IMR-90 (cell line): ENCODE measurements around the gene FBLN1. TPM values are rescaled to one million over a fixed set of nuclear protein-coding genes. Genes with fewer than 3 reads are reported as not detected.

Experiments used
- ATAC-seq: fragments of 200-7000 bp; cut with Tn5 transposase; 2 replicates; pipeline ENCODE4 v1.9.1; 2020; ENCODE audit warnings: low read depth, mild to moderate bottlenecking, moderate library complexity
- BruUV-seq: library from RNA; stranded (reverse); fragments of 400-500 nt; replicated peaks from 2 replicates; lab custom pipeline; 2021; lab: Mats Ljungman, UMichigan
- CTCF ChIA-PET: fragments of 300-600 bp; formaldehyde crosslinking; extraction: SDS; loops from one replicate; lab custom pipeline; 2021; ENCODE audit warnings: antibody characterized with exemption; lab: Yijun Ruan, JAX
- POLR2A ChIA-PET: fragments of 300-600 bp; sonication (Branson Sonifier 250); formaldehyde crosslinking; loops from one replicate; lab custom pipeline; 2022; ENCODE audit warnings: antibody characterized with exemption; ENCODE audit not compliant: unreplicated experiment; lab: Charles Lee
- DNase-seq: peaks from one replicate; pipeline ENCODE4 v3.0.0; 2013
- H2AFZ ChIP-seq: replicated peaks from 2 replicates; pipeline ENCODE3; 2013; ENCODE audit warnings: low read length, mild to moderate bottlenecking; ENCODE audit not compliant: poor library complexity
- H2AK5ac ChIP-seq: 2 replicates; pipeline ENCODE4 v1.6.1; 2013; ENCODE audit warnings: low read depth, low read length, inconsistent platforms
- H2AK9ac ChIP-seq: replicated peaks from 2 replicates; pipeline ENCODE3; 2013; ENCODE audit warnings: mild to moderate bottlenecking, low read depth, low read length, moderate library complexity; ENCODE audit not compliant: poor library complexity
- H2BK120ac ChIP-seq: 2 replicates; pipeline ENCODE4 v1.6.1; 2013; ENCODE audit warnings: low read depth, low read length, inconsistent platforms
- H2BK15ac ChIP-seq: 3 replicates; pipeline ENCODE4 v1.6.1; 2013; ENCODE audit warnings: low read depth, low read length, inconsistent platforms
- H2BK20ac ChIP-seq: 2 replicates; pipeline ENCODE4 v1.6.1; 2013; ENCODE audit warnings: low read depth, mild to moderate bottlenecking, inconsistent platforms, low read length, moderate library complexity
- H2BK5ac ChIP-seq: 2 replicates; pipeline ENCODE4 v1.6.1; 2013; ENCODE audit warnings: mild to moderate bottlenecking, low read depth, low read length, inconsistent platforms; ENCODE audit not compliant: poor library complexity, severe bottlenecking
- H3K14ac ChIP-seq: replicated peaks from 2 replicates; pipeline ENCODE4 v1.6.1; 2013; ENCODE audit warnings: low read depth, low read length, inconsistent platforms
- H3K18ac ChIP-seq: 2 replicates; pipeline ENCODE4 v1.6.1; 2013; ENCODE audit warnings: low read depth, low read length, control low read depth
- H3K23ac ChIP-seq: 2 replicates; pipeline ENCODE4 v1.6.1; 2013; ENCODE audit warnings: low read depth, low read length, inconsistent platforms
- H3K27ac ChIP-seq: 2 replicates; pipeline ENCODE4 v1.5.1; 2013; ENCODE audit warnings: mild to moderate bottlenecking, control low read depth, low read length; ENCODE audit not compliant: insufficient read depth
- H3K27me3 ChIP-seq: 2 replicates; pipeline ENCODE4 v1.6.1; 2013; ENCODE audit warnings: low read length; ENCODE audit not compliant: control insufficient read depth, insufficient read depth
- H3K36me3 ChIP-seq: 2 replicates; pipeline ENCODE4 v1.6.1; 2013; ENCODE audit warnings: low read length, mixed read lengths; ENCODE audit not compliant: control insufficient read depth, insufficient read depth
- H3K4ac ChIP-seq: 2 replicates; pipeline ENCODE4 v1.6.1; 2013; ENCODE audit warnings: low read depth, low read length, inconsistent platforms
- H3K4me1 ChIP-seq: 2 replicates; pipeline ENCODE4 v1.6.1; 2013; ENCODE audit warnings: low read length, mixed read lengths; ENCODE audit not compliant: control insufficient read depth, insufficient read depth
- H3K4me2 ChIP-seq: 2 replicates; pipeline ENCODE4 v1.6.1; 2013; ENCODE audit warnings: low read depth, mild to moderate bottlenecking, control low read depth, low read length, moderate library complexity
- H3K4me3 ChIP-seq: 2 replicates; pipeline ENCODE4 v1.5.1; 2013; ENCODE audit warnings: low read depth, mild to moderate bottlenecking, control low read depth, low read length, moderate library complexity; ENCODE audit not compliant: insufficient read depth
- H3K56ac ChIP-seq: 2 replicates; pipeline ENCODE4 v1.6.1; 2013; ENCODE audit warnings: low read length, inconsistent platforms; ENCODE audit not compliant: insufficient read depth; ENCODE audit errors: extremely low read depth
- H3K79me1 ChIP-seq, 2 experiments: 2 replicates each; pipeline ENCODE4 v1.6.1; 2013; ENCODE audit warnings: low read length in 2 of 2, inconsistent platforms in 1 of 2, low read depth in 1 of 2
- H3K9ac ChIP-seq: 2 replicates; pipeline ENCODE4 v1.6.1; 2013; ENCODE audit warnings: low read depth, low read length, control low read depth
- H3K9me1 ChIP-seq: 2 replicates; pipeline ENCODE4 v1.6.1; 2013; ENCODE audit warnings: low read length, inconsistent platforms; ENCODE audit not compliant: insufficient read depth
- H3K9me3 ChIP-seq: 2 replicates; pipeline ENCODE4 v1.6.1; 2013; ENCODE audit warnings: low read length; ENCODE audit not compliant: control insufficient read depth, insufficient read depth
- H4K20me1 ChIP-seq: 2 replicates; pipeline ENCODE4 v1.6.1; 2013; ENCODE audit warnings: low read length, inconsistent platforms; ENCODE audit not compliant: insufficient read depth
- H4K5ac ChIP-seq: 2 replicates; pipeline ENCODE4 v1.6.1; 2013; ENCODE audit warnings: mild to moderate bottlenecking, low read depth, low read length, control low read depth
- H4K8ac ChIP-seq, 2 experiments: 2 replicates each; pipeline ENCODE4 v1.6.1; 2013; ENCODE audit warnings: low read depth in 2 of 2, low read length in 2 of 2, control low read depth in 1 of 2, inconsistent platforms in 1 of 2
- H4K91ac ChIP-seq: 2 replicates; pipeline ENCODE4 v1.6.1; 2013; ENCODE audit warnings: low read depth, low read length, inconsistent platforms; ENCODE audit not compliant: insufficient read depth
- FOS ChIP-seq: fragments of 150-350 bp; IDR thresholded peaks from 2 replicates; pipeline ENCODE4 v1.6.1; 2016; ENCODE audit warnings: low read depth, low read length
- NFE2L2 ChIP-seq: fragments of 150-350 bp; IDR thresholded peaks from 2 replicates; pipeline ENCODE4 v1.6.1; 2016; ENCODE audit warnings: low read depth, mild to moderate bottlenecking, low read length
- USF2 ChIP-seq: fragments of 150-350 bp; IDR thresholded peaks from 2 replicates; pipeline ENCODE4 v1.6.1; 2017; ENCODE audit warnings: mild to moderate bottlenecking, antibody characterized with exemption, low read length, low read depth
- WGBS, 2 experiments: methylation state at CpG; one replicate each; pipeline versions ENCODE4 v1.1.5 to v1.1.7; 2013; ENCODE audit warnings: missing lambda C conversion rate in 2 of 2; ENCODE audit not compliant: insufficient read length in 1 of 2; ENCODE audit errors: extremely low coverage in 2 of 2; 5-methylcytosine and 5-hydroxymethylcytosine counted together
- dilution Hi-C: fragments of 300-500 bp; cut with HindIII; formaldehyde crosslinking; loops from one replicate; pipeline ENCODE4 v1.14.3; 2018; ENCODE audit warnings: low sequenced_read_pairs; ENCODE audit not compliant: unreplicated experiment
- in situ Hi-C: fragments of 300-500 bp; cut with MboI; formaldehyde crosslinking; loops from 3 replicates; pipeline ENCODE4 v1.14.3; 2019; ENCODE audit warnings: low sequenced_read_pairs, inconsistent platforms, mixed read lengths
- intact Hi-C: fragments of 100-400 bp; cut with micrococcal nuclease; formaldehyde crosslinking; loops from 2 replicates; pipeline ENCODE4 v1.10.0; 2022
- polyA plus RNA-seq, 3 experiments: library from polyadenylated mRNA; depleted of rRNA; stranded (reverse); fragments of >200 nt; gene quantifications; 2 replicates each; pipeline ENCODE4 v1.2.3, GENCODE V29; 2012; ENCODE audit warnings: low replicate concordance in 1 of 3
- total RNA-seq: library from RNA; depleted of rRNA; stranded (reverse); fragments of >200 nt; gene quantifications from 2 replicates; pipeline ENCODE4 v1.2.3, GENCODE V29; 2012

Gene FBLN1
- total and polyA plus RNA-seq, 2 of the 4 experiments (the other 2 are of a cell fraction) = 11.3 to 87.9 TPM

- Histone ChIP-seq H3K4me2 (no peak overlapping the region), H2AK9ac (peak overlapping the region; percentile 89), H3K27me3 (no peaks in the 10 kb centered on the region), H3K27ac (peak overlapping the region; percentile 40; the same call in 1 of the 2 replicates), H3K9me1 (peaks cover 37% of the 10 kb centered on the region), H3K4ac (peak overlapping the region; percentile 95), H2BK20ac (peak overlapping the region; percentile 91), H2AK5ac (peak overlapping the region; percentile 76; the same call in 1 of the 2 replicates), H2BK5ac (peak overlapping the region; percentile 6), H3K9me3 (no peaks in the 10 kb centered on the region), H4K5ac (peak overlapping the region; percentile 27), H3K14ac (peak overlapping the region; percentile 92), H4K20me1 (peaks cover 4% of the 10 kb centered on the region), H3K4me3 (no peak overlapping the region), H3K36me3 (peaks cover 71% of the 10 kb centered on the region), H3K9ac (no peak overlapping the region), H3K79me1 (peaks cover 0 to 36% of the 10 kb centered on the region in 2 experiments; a peak in 2 of 4 replicates), H4K8ac (peak overlapping the region; percentile 27 to 93; a peak in 2 of 4 replicates), H2BK120ac (peak overlapping the region; percentile 84), H2AFZ (peak overlapping the region; percentile 75), H3K18ac (peak overlapping the region; percentile 58; the same call in 1 of the 2 replicates), H2BK15ac (peak overlapping the region; percentile 3; the same call in 1 of the 3 replicates), H3K56ac (no peak overlapping the region), H3K23ac (peak overlapping the region; percentile 75; the same call in 1 of the 2 replicates), H4K91ac (peak overlapping the region; percentile 84), H3K4me1 (peaks cover 61% of the 10 kb centered on the region)
- ATAC-seq (peak; percentile 13), DNase-seq (peak; percentile 72)
- in situ Hi-C loops (no loop called here), intact Hi-C loops (no loop called here), dilution Hi-C loops (no loop called here)
- ChIA-PET CTCF (interaction anchor here (1.0 kb wide), 1 partner anchor 23 kb away, joined by 3 read pairs; no protein-coding TSS in a partner anchor), POLR2A (no interaction called here)
- TF ChIP-seq NFE2L2 (no peak), USF2 (peak; percentile 70), FOS (0 out of 2 replicates have a peak, but pooled peaks have one; percentile 31)
- BruUV-seq = no TSS peak
- WGBS, 2 experiments = 20% methylated on average over 2 of the region's 11 CpGs; no CpG with 5 or more reads in 1 of the 2 experiments
Measured at GRCh38 chr22:45529105-45529504, 26.4 kb downstream of the FBLN1 start.
